SK-N-MC (cell line): ENCODE data around the gene LGALS1.

Experiments used
- EZH2 ChIP-seq: fragments of 200-600 bp; sonication (generic); IDR thresholded peaks from one replicate; pipeline ENCODE4 v1.6.1; 2017; ENCODE audit warnings: antibody characterized with exemption
- FOXP2 ChIP-seq: optimal IDR thresholded peaks from 2 replicates; pipeline ENCODE3; 2011; ENCODE audit warnings: mild to moderate bottlenecking, moderate library complexity; ENCODE audit not compliant: insufficient read depth; ENCODE audit errors: extremely low read length, control extremely low read depth
- POLR2AphosphoS5 ChIP-seq: IDR thresholded peaks from 2 replicates; pipeline ENCODE4 v1.6.1; 2012; ENCODE audit warnings: mild to moderate bottlenecking, low read depth, low read length, borderline replicate concordance

GRCh38 chr22:37692627-37693285 lies 17.3 kb downstream of the LGALS1 start:
- TF ChIP-seq POLR2AphosphoS5 (no peak), EZH2 (no peak), FOXP2 (no peak)
